ENCODE measurements around the gene LPO. TPM values are rescaled to one million over a fixed set of nuclear protein-coding genes. Genes with fewer than 3 reads are reported as not detected.

LPO gene
- total RNA-seq, 1 donor from 2014 or later: 0.17 TPM

GRCh38 chr17:58269557-58270291 lies 31.3 kb downstream of the LPO start:
- H3K36me3 ChIP-seq (ENCODE audit: control insufficient read depth, insufficient read depth, low read length): no peaks in the 10 kb centered on the region
- DNase-seq (ENCODE audit: low read depth): no peak
- H3K4me3 ChIP-seq (ENCODE audit: low read depth, low read length): no peak overlapping the region
- no peak for TF ChIP-seq CTCF (IDR thresholded peaks at IDR 0.05; ENCODE audit: insufficient read depth, low read length, poor library complexity, severe bottlenecking)
- peaks cover 5% of the 10 kb centered on the region for H3K27me3 ChIP-seq (ENCODE audit: control insufficient read depth, insufficient read depth, low read length)

GRCh38 chr17:58270476-58271215 lies 32.3 kb downstream of the LPO start:
- peak; percentile 10 for TF ChIP-seq CTCF (IDR thresholded peaks at IDR 0.05; ENCODE audit: insufficient read depth, low read length, poor library complexity, severe bottlenecking)
- Histone ChIP-seq H3K4me3 (ENCODE audit: low read depth, low read length) (no peak overlapping the region), H3K36me3 (ENCODE audit: control insufficient read depth, insufficient read depth, low read length) (no peaks in the 10 kb centered on the region), H3K27me3 (ENCODE audit: control insufficient read depth, insufficient read depth, low read length) (peaks cover 5% of the 10 kb centered on the region)
- no peak for DNase-seq (ENCODE audit: low read depth)

- no peak for DNase-seq (ENCODE audit: low read depth)
- H3K27me3 ChIP-seq (ENCODE audit: control insufficient read depth, insufficient read depth, low read length): peaks cover 2% of the 10 kb centered on the region
- H3K4me3 ChIP-seq (ENCODE audit: low read depth, low read length): no peak overlapping the region
- H3K36me3 ChIP-seq (ENCODE audit: control insufficient read depth, insufficient read depth, low read length): no peaks in the 10 kb centered on the region
- no peak for TF ChIP-seq CTCF (IDR thresholded peaks at IDR 0.05; ENCODE audit: insufficient read depth, low read length, poor library complexity, severe bottlenecking)
These were observed 33.0 kb downstream of the LPO start for GRCh38 chr17:58271216-58271931.

GRCh38 chr17:58272367-58273280 lies 34.2 kb downstream of the LPO start:
- H3K4me3 ChIP-seq (ENCODE audit: low read depth, low read length): no peak overlapping the region
- no peaks in the 10 kb centered on the region for H3K36me3 ChIP-seq (ENCODE audit: control insufficient read depth, insufficient read depth, low read length)
- no peak for DNase-seq (ENCODE audit: low read depth)
- peaks cover 5% of the 10 kb centered on the region for H3K27me3 ChIP-seq (ENCODE audit: control insufficient read depth, insufficient read depth, low read length)
- no peak for TF ChIP-seq CTCF (IDR thresholded peaks at IDR 0.05; ENCODE audit: insufficient read depth, low read length, poor library complexity, severe bottlenecking)

- Histone ChIP-seq H3K27me3 (ENCODE audit: control insufficient read depth, insufficient read depth, low read length) (peaks cover 14% of the 10 kb centered on the region), H3K36me3 (ENCODE audit: control insufficient read depth, insufficient read depth, low read length) (no peaks in the 10 kb centered on the region), H3K4me3 (ENCODE audit: low read depth, low read length) (no peak overlapping the region)
- DNase-seq (ENCODE audit: low read depth): no peak
- no peak for TF ChIP-seq CTCF (IDR thresholded peaks at IDR 0.05; ENCODE audit: insufficient read depth, low read length, poor library complexity, severe bottlenecking)
These were observed 35.2 kb downstream of the LPO start for GRCh38 chr17:58273453-58274104.

All from kidney epithelial cell (primary cell).